ENCODE data around the gene POR. TPM values are rescaled to one million over a fixed set of nuclear protein-coding genes. Genes with fewer than 3 reads are reported as not detected.

Gene POR
- total and polyA plus RNA-seq, 2 experiments from 2014 or later = 106 to 220 TPM

DNA sequence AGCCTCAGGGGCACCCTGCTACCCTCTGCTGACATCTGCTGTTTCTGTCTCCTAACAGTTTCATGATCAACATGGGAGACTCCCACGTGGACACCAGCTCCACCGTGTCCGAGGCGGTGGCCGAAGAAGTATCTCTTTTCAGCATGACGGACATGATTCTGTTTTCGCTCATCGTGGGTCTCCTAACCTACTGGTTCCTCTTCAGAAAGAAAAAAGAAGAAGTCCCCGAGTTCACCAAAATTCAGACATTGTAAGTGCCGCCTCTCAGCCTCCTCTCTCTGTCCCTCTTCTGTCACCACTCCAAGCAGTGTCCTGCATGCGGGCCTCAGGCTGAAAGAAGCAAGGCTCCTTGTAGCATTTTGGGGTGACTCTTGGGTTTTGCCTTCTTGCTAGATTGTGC, 39.0 kb downstream of the POR start:
- Histone ChIP-seq H3K36me3 (replicated peaks; ENCODE audit: insufficient read depth, low read depth) (no peaks in the 10 kb centered on the region), H3K79me2 (peaks cover 25% of the 10 kb centered on the region), H3K27me3 (no peaks in the 10 kb centered on the region), H3K4me3 (no peak overlapping the region), H3K27ac (no peak overlapping the region), H2AFZ (no peak overlapping the region), H3K9me2 (replicated peaks; ENCODE audit: insufficient read depth) (no peaks in the 10 kb centered on the region), H4K20me1 (ENCODE audit: insufficient read depth, poor library complexity, severe bottlenecking) (no peaks in the 10 kb centered on the region), H3K4me2 (no peak overlapping the region), H3K9me3 (ENCODE audit: low read depth) (no peaks in the 10 kb centered on the region), H3K4me1 (ENCODE audit: insufficient read depth) (peaks cover 15% of the 10 kb centered on the region)
- WGBS (ENCODE audit: low lambda C conversion rate, missing lambda C conversion rate) = 96% methylated on average over 11 of the region's 11 CpGs
- TF ChIP-seq EZH2phosphoT487 (IDR thresholded peaks at IDR 0.05; ENCODE audit: low read depth, severe bottlenecking, unreplicated experiment) (no peak), EZH2 (IDR thresholded peaks at IDR 0.05; ENCODE audit: borderline replicate concordance) (no peak)
- TF ChIP-seq, protein P1, sequence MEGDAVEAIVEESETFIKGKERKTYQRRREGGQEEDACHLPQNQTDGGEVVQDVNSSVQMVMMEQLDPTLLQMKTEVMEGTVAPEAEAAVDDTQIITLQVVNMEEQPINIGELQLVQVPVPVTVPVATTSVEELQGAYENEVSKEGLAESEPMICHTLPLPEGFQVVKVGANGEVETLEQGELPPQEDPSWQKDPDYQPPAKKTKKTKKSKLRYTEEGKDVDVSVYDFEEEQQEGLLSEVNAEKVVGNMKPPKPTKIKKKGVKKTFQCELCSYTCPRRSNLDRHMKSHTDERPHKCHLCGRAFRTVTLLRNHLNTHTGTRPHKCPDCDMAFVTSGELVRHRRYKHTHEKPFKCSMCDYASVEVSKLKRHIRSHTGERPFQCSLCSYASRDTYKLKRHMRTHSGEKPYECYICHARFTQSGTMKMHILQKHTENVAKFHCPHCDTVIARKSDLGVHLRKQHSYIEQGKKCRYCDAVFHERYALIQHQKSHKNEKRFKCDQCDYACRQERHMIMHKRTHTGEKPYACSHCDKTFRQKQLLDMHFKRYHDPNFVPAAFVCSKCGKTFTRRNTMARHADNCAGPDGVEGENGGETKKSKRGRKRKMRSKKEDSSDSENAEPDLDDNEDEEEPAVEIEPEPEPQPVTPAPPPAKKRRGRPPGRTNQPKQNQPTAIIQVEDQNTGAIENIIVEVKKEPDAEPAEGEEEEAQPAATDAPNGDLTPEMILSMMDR (IDR thresholded peaks at IDR 0.05; ENCODE audit: poor library complexity) = no peak
- DNase-seq (ENCODE audit: low spot score) = no peak

DNA sequence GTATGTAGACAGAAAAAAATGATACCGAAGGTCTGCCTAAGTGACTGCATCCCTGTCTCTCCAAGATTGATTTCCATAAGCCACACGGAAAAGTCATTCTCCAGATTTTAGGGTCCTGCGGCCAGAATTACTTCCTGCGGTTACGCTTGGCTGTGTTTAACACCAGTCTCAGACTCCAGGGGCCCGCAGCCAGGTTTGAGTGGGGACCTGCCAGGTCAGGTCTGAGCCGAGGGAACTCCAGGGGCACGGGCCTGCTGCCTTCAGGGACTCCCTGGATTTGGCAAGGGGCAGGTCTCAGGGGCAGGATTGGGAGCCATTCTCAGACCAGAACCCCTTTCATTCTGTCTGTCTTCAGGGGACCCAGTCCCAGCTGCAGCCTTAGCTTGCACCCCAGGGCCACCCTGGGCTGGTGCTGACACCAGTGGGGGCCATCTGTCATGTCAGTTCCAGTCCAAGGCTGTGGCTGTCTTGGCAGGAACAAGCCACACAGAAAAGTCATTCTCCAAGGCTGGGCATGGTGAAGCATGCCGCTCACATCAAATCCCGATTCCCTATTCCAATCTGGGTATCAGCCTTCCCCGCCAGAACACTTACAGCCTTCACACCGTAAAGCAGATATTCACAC, 40.5 kb downstream of the POR start:
- no peak overlapping the region for H3K4me2 ChIP-seq
- peaks cover 17% of the 10 kb centered on the region for H3K79me2 ChIP-seq
- TF ChIP-seq EZH2 (IDR thresholded peaks at IDR 0.05; ENCODE audit: borderline replicate concordance) = no peak

DNA sequence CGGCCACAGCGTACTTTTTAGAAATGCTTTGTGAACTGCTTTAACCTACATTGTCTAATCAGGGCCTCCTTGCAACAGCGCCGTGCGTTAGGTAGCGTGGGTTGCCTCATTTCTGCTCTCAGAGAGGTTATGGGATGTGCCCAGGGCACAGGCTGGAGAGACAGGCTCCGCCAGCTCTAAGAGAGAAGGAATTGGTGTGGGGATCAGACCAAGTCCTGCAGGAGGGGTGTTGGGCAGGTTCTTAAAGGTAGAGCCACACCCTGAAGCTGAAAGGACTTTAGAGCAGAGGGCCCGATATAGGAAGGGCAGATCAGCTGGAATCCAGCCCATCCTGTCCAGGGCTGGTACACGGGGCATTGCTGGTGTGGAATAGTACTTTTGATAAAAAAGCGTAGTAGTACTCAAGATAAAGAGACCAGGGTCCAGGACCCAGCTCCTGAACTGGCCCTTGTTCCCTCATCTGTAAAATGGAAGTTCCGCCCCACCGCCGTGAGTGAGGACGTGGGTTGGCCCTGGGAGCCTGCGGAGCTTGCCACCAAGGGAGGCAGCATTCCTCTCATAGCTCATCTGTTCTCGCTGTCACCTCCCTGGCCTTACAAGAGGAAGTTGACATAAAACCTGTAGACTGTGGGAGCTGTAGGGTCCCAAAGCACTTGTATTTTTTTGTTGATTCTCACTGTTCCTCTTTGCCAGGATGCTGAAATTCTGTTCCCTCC, 42.2 kb downstream of the POR start:
- peak; percentile 59 for DNase-seq (ENCODE audit: low spot score)
- no peak overlapping the region for H2AFZ ChIP-seq
- H3K27me3 ChIP-seq = no peaks in the 10 kb centered on the region
- H4K20me1 ChIP-seq (ENCODE audit: insufficient read depth, poor library complexity, severe bottlenecking) = no peaks in the 10 kb centered on the region
- 74% methylated on average over 16 of the region's 16 CpGs for WGBS (ENCODE audit: low lambda C conversion rate, missing lambda C conversion rate)
- no peaks in the 10 kb centered on the region for H3K9me2 ChIP-seq (replicated peaks; ENCODE audit: insufficient read depth)
- H3K79me2 ChIP-seq = peaks cover 14% of the 10 kb centered on the region
- H3K27ac ChIP-seq = peak overlapping the region; percentile 79
- TF ChIP-seq, protein P1 (IDR thresholded peaks at IDR 0.05; ENCODE audit: poor library complexity) = no peak
- TF ChIP-seq EZH2 (IDR thresholded peaks at IDR 0.05; ENCODE audit: borderline replicate concordance) (no peak), EZH2phosphoT487 (IDR thresholded peaks at IDR 0.05; ENCODE audit: low read depth, severe bottlenecking, unreplicated experiment) (no peak)
- no peaks in the 10 kb centered on the region for H3K36me3 ChIP-seq (replicated peaks; ENCODE audit: insufficient read depth, low read depth)
- H3K4me1 ChIP-seq (ENCODE audit: insufficient read depth) = peaks cover 18% of the 10 kb centered on the region
- H3K4me3 ChIP-seq = no peak overlapping the region
- no peaks in the 10 kb centered on the region for H3K9me3 ChIP-seq (ENCODE audit: low read depth)
- peak overlapping the region; percentile 57 for H3K4me2 ChIP-seq

More for the DNA sequence above, 40.5 kb downstream of the POR start:
- peaks cover 18% of the 10 kb centered on the region for H3K4me1 ChIP-seq (ENCODE audit: insufficient read depth)
- no peak overlapping the region for H3K4me3 ChIP-seq
- no peaks in the 10 kb centered on the region for H3K9me3 ChIP-seq (ENCODE audit: low read depth)
- H2AFZ ChIP-seq = no peak overlapping the region
- no peaks in the 10 kb centered on the region for H3K27me3 ChIP-seq
- H3K36me3 ChIP-seq (replicated peaks; ENCODE audit: insufficient read depth, low read depth) = no peaks in the 10 kb centered on the region
- H3K27ac ChIP-seq = no peak overlapping the region
- no peaks in the 10 kb centered on the region for H4K20me1 ChIP-seq (ENCODE audit: insufficient read depth, poor library complexity, severe bottlenecking)
- DNase-seq (ENCODE audit: low spot score) = no peak
- no peaks in the 10 kb centered on the region for H3K9me2 ChIP-seq (replicated peaks; ENCODE audit: insufficient read depth)
- 94% methylated on average over 12 of the region's 12 CpGs for WGBS (ENCODE audit: low lambda C conversion rate, missing lambda C conversion rate)

DNA sequence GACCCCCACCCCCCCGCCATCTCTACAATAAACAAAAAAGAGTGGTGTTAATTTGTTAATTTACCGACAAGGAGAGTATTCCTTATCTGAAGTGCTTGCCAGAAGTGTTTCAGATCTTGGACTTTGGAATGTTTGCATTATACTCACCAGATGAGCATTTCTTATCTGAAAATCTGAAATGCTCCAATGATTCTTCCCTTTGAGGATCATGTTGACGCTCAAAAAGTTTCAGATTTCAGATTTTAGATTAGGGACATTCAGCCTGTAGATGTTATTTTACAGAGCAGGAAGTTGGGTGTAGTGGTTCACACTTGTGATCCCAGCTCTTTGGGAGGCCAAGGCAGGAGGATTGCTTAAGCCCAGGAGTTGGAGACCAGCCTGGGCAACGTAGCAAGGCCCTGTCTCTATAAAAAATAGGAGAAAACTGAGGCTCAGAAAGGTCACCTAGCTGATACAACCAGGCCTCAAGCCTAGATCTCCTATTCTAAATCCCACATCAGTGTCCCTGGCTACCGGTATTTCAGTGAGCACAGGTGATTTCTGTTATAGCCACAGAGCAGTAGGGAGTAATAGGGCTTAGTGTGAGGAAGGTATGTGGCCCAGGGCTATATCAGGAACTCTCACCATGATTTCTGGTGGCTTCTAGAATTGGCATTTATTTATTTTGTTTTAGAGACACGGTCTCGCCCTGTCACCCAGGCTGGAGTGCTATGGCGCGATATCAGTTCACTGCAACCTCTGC, 44.0 kb downstream of the POR start:
- no peak overlapping the region for H2AFZ ChIP-seq
- whole genome bisulfite sequencing (ENCODE audit: low lambda C conversion rate, missing lambda C conversion rate) = 72% methylated on average over 9 of the region's 9 CpGs
- H3K27me3 ChIP-seq = no peaks in the 10 kb centered on the region
- H3K4me1 ChIP-seq (ENCODE audit: insufficient read depth) = peaks cover 22% of the 10 kb centered on the region
- no peak overlapping the region for H3K4me2 ChIP-seq
- peaks cover 18% of the 10 kb centered on the region for H3K79me2 ChIP-seq
- no peak for TF ChIP-seq EZH2phosphoT487 (IDR thresholded peaks at IDR 0.05; ENCODE audit: low read depth, severe bottlenecking, unreplicated experiment)
- no peaks in the 10 kb centered on the region for H3K36me3 ChIP-seq (replicated peaks; ENCODE audit: insufficient read depth, low read depth)
- H4K20me1 ChIP-seq (ENCODE audit: insufficient read depth, poor library complexity, severe bottlenecking) = no peaks in the 10 kb centered on the region
- H3K9me2 ChIP-seq (replicated peaks; ENCODE audit: insufficient read depth) = no peaks in the 10 kb centered on the region
- H3K27ac ChIP-seq = peak overlapping the region; percentile 79
- no peak overlapping the region for H3K4me3 ChIP-seq
- no peaks in the 10 kb centered on the region for H3K9me3 ChIP-seq (ENCODE audit: low read depth)
- DNase-seq (ENCODE audit: low spot score) = no peak
